ELF-1 (cell line): ENCODE results near the gene DTNA.

Experiments
- DNase-seq: peaks from one replicate; pipeline ENCODE4 v3.0.0-alpha.2; 2016; ENCODE audit warnings: low read depth, low spot score

DTNA gene

GRCh38 chr18:34805103-34805877 lies 95.2 kb downstream of the DTNA start:
- no peak for DNase-seq

DNA sequence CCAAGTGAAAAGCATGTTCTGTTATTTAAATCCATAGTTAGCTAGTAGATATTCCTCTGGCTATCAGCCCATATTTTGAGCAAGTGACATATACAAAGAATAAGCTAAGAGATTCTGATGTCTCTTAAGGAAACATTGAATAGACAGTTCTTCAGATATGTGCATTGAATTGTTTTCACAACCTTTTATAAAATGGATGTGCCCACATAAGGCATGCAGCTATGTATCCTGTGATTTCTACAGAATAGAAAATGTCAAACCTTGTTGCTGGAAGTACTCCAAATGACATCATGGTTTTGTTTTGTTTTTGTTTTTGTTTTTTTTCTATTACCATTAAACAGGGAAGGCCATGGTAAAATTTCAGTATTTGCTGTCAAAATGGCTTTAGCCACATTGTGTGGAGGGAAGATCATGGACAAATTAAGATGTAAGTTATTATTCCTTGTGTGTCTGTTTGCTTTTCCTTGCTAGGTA lies 95.8 kb downstream of the DTNA start:
- DNase-seq: no peak

- no peak for DNase-seq
Measured at GRCh38 chr18:34806527-34806926, 96.4 kb downstream of the DTNA start.

DNA sequence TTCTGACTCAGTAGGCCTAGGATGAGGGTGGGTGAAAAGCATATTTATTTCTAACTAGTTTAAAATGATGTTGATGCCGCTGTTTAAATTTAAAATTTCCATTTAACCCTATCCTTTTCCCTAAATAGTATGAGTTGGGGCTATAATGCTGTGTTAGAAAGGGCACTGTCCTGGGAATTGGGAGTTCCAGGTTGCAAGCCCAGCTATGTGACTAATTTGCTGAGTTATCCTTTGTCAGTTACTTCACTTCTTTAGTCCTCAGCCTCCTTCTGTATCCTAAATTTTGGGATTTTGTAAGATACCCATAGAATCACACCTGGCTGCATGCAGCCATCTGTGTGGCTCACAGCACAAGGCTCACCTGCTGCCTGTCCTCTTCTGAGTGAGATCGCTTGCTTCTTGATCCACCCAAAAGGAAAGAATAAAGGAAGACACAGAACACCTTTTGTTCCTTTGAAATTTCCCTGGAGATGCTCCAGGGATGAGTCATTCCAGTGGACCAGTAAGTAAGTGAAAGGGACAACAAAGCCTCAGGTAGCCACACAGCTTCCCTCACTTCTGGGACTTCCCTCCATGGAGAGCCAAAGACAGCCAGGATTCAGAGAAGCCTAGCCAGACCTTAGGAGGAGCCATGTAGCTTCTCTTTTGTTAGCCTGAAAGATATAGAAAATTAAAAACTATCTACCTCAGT lies 97.2 kb downstream of the DTNA start:
- peak; percentile 69 for DNase-seq

GRCh38 chr18:34808389-34808788 lies 98.3 kb downstream of the DTNA start:
- no peak for DNase-seq

- no peak for DNase-seq
Measured at GRCh38 chr18:34809451-34810072, 99.5 kb downstream of the DTNA start.

DNA sequence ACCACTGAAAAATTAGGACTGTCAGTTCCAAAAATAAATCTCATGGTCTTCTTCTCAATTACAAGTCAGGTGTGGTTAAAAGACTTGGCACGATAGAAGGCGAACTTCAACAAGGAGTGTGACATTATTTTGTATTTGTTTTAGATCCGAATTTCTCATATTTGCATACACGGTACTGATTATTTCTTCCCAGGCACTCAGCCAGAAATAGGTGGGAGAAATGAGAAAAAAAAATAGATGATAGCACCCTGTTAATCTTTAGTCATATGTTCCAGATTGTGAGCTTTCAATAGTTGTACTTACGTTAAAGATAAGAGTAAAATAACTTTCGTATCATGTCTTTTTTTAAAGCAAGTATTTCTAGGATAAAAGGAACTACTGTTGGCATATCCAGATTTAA lies 106.1 kb downstream of the DTNA start:
- no peak for DNase-seq

GRCh38 chr18:34817636-34818035 lies 107.5 kb downstream of the DTNA start:
- no peak for DNase-seq

DNA sequence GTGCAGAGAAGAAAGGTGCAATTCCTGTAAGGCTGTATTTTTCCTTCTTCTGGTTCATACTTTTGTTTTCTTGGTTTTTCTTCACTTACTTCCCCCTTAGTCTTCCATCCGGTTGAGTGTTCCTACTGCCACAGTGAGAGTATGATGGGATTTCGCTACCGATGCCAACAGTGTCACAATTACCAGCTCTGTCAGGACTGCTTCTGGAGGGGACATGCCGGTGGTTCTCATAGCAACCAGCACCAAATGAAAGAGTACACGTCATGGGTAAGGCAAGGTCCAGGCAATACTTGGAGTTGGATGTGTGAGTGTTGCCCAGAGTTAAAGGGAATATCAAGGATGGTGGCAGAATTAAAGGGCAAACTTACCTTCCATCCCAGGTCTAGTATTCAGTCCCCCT lies 108.0 kb downstream of the DTNA start:
- DNase-seq: no peak

- no peak for DNase-seq
Measured at GRCh38 chr18:34820360-34821065, 110.4 kb downstream of the DTNA start.

- DNase-seq: peak; percentile 39
Measured at GRCh38 chr18:34821669-34822210, 111.6 kb downstream of the DTNA start.

- DNase-seq: no peak
Measured at GRCh38 chr18:34828093-34828492, 118.0 kb downstream of the DTNA start.

DNA sequence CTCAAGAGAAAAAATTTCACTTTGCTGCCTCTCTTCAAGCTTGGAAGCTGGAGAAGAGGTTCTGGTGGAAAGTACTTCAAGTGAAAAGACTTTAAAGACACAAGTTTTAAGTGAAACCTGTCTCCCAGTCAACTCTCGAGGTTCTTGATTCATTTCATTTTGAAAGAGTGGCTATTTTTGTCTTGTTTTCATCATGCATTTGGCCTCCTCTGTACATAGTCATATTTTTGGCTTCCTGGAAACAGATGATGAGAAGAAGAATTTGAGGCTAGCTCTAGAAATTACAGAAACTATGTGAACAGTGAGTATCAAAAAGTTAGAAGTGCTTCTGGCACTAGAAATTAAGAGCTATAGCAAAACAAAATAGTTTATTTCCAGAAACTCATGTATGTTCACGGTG lies 124.8 kb downstream of the DTNA start:
- DNase-seq: no peak

DNA sequence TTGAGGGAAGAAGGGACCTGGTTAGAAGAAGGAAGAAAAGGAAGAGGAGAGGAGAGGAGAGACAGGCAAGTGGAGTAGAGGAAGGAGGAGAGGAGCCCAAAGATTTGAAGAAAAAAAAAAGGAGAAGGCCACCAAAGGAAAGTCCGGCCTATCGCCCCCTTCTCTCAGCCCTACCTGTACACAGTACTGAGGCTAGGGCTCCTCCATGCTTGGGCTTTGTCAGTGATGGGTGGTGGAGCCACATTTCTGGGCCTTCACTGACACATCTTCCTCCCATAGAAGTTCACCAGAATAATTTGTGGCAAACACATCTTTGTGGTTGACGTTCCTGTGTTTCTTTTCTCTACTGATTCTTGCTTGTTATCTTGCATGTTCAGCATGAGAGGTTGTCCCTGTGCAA lies 125.4 kb downstream of the DTNA start:
- no peak for DNase-seq

- DNase-seq: no peak
Measured at GRCh38 chr18:34837769-34838272, 127.7 kb downstream of the DTNA start.

DNA sequence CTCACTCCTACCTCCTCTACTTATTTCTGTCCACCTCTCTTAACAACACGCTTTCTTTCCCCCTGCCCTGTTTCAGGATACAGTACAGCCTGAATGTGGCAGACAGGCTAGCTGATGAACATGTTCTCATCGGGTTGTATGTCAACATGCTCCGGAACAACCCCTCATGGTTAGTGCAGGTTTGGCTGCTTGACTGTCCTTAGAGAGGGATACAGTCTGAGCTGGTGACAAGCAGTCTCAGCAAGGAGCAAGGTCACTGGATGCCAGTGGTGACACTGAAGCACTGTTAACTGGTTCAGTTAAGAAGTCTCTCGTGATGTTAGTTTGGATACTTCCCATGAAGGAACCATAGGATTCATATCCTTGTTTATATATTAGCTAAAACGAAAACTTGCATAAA lies 128.6 kb downstream of the DTNA start:
- DNase-seq: no peak

GRCh38 chr18:34840256-34840826 lies 130.2 kb downstream of the DTNA start:
- DNase-seq: no peak

DNA sequence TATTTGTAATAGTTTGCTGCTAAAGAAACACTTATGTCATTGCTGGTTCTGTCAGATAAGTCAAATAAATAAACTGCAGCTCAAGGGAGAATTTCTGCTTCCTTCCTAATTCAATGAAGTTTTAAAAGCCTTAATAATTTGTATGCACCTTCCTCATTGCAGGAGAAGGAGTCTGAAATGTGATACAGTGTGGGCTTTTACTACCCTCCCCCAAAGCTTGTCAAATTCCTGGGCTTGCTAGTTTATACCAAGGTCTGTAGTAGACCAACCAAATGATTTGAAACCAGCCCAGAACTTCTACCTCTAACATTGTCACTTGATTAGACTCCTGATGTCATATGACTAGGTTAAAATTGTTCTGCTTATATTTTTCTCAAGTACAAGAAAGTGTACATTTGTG lies 131.8 kb downstream of the DTNA start:
- DNase-seq: no peak

DNA sequence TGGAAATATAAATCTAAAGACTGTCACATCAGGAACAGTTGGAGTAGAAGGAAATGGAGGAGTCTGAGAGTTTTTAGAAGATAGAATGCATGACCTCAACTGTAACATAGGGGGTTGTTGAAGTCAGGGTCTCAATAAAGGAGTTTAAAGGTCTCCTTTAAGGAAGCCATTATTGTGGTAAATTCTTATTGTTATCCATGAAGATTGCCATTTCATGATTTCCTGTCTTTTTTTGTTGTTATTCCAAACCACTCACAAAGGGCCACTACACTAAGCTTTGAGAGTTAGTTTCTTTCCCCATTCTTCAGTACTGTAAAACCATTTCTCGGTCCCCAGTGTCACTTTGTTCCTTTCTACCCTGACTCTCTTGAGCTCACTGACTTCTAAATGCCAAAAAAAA lies 134.0 kb downstream of the DTNA start:
- DNase-seq: no peak

- no peak for DNase-seq
Measured at GRCh38 chr18:34844732-34845459, 134.8 kb downstream of the DTNA start.

DNA sequence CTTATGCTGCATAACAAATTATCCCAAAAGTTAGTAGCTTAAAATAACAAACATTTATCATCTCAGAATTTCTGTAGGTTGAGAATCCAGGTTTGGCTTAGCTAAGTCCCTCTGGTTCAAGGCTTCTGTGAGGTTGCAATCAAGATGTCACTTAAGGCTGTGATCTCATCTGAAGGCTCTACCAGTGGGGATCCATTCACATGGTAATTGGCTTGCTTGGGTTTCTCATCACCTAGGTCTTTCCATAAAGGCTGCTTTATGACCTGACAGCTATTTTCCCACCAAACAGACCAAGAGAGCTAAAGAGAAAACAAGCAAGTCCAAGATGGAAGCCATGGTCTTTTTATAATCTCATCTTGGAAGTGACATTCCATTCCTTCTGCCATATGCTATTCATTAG lies 137.3 kb downstream of the DTNA start:
- peak; percentile 11 for DNase-seq
